H54 (cell line): ENCODE results near the gene EPYC.

ENCODE experiments used
- DNase-seq: peaks from one replicate; pipeline ENCODE4 v3.0.0; 2011; ENCODE audit warnings: low spot score, mixed read lengths; ENCODE audit not compliant: insufficient read length
- FAIRE-seq: peaks from 3 replicates; lab custom pipeline; 2011; peaks lifted over from hg19 to GRCh38; lab: Jason Lieb, UNC
- POLR2A ChIP-seq: IDR thresholded peaks from 2 replicates; pipeline ENCODE4 v1.6.1; 2011; ENCODE audit warnings: low read depth, mild to moderate bottlenecking, low read length

The EPYC gene

DNA sequence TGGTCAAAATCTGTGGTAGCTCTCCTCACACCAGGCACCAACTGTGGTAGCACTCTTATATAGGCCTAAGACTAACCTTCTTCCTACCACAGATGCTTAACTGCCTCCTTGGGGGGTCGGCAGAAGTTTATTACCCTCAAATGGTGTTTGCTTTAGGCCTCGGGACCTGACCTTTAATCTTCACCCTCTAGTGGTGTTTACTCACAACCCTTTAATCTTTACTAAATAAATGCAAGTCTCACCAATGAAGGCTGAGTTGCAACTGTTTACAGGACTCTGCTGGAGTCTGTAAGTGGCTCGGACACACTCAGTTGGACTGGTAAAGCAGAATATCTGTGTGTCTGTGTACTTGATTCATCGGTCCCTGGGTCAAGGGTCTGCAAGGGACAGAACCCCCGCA lies 79.2 kb downstream of the EPYC start:
- DNase-seq = no peak
- TF ChIP-seq POLR2A = no peak
- no peak for FAIRE-seq

GRCh38 chr12:90924406-90924805 lies 80.4 kb downstream of the EPYC start:
- FAIRE-seq (no peak), DNase-seq (no peak)
- no peak for TF ChIP-seq POLR2A

DNA sequence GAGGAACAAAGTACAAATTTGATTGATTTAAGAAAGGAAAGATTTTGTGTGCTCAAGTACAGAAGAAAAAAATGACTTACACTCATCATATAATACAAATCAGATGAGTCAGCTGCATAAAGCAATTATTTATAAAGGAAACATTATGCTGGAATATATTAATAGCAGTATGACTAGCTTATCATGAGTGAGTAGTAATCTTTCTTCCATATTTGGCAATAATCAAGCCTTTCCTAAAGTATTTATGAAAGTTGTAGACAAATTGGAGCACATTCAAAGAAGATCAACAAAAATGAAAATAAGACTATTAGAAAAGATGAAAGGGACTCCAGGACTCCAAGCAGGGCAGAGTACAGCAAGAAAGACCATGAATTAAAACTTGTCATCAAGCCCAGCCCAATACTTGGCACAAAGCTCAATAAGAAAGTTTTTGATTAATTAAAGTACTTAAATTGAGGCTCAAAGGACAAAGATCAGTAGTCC lies 82.6 kb downstream of the EPYC start:
- TF ChIP-seq POLR2A = no peak
- no peak for DNase-seq
- FAIRE-seq = no peak

- TF ChIP-seq POLR2A = no peak
- no peak for FAIRE-seq
- DNase-seq = no peak
Measured at GRCh38 chr12:90921536-90921935, 83.2 kb downstream of the EPYC start.

DNA sequence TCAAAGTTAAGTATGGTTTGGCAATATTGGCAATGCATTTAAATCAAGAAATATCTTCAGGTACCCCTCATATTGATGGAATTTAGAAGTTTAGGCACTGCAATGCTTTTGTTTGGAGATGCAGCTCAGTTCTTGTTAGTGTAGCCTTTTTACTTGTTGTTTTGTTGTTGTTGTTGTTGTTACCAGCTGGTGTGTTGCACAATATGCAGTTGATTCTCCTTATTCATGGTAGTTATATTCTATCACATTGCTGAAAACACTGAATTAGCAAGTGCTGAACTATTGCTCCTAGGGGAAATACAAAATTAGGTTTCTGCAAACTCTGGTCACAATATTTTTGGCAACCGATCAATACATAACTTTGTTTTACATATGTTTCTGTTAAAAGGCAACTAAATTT lies 84.5 kb downstream of the EPYC start:
- no peak for DNase-seq
- FAIRE-seq = no peak
- no peak for TF ChIP-seq POLR2A

GRCh38 chr12:90917431-90917830 lies 87.3 kb downstream of the EPYC start:
- no peak for TF ChIP-seq POLR2A
- DNase-seq = no peak
- FAIRE-seq = no peak

DNA sequence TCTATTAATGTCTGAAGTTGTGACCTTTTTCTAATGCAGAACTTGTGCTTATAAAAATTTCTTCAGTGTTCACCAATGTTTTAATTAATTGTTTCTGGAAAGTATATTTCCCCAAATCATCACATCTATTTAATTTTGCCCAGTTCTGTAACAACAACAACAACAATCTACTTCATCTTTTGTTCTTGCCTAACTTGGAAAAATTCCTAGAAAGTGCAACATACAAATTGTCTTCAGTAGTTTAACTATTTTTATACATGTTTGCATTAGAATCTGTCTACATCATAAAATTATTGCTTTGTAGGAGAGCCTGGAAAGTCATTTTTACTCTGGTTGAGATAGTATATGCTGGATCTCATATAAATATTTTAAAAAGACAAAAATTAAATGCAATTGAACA lies 88.3 kb downstream of the EPYC start:
- TF ChIP-seq POLR2A = no peak
- FAIRE-seq = no peak
- no peak for DNase-seq

DNA sequence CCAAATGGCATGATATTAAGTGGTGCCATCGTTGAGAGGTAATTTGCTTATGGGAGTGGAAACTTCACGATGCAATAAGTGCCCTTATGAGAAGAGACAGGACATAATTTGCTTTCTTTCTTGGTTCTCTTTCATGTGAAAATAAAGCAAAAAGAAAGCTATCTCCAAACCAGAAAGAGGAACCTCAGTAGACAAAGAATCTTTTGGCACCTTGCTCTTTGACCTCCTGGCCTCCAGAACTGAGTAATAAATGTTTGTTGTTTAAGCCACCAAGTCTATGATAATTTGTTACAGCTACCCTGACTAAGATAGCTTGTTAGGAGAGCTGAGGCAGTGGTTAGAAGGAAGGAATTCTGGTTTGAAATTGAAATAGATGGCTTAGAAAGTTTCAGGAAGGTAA lies 89.4 kb downstream of the EPYC start:
- TF ChIP-seq POLR2A = no peak
- no peak for DNase-seq
- FAIRE-seq = no peak
